Retinal pigment epithelial cell (primary cell): ENCODE results near the gene RAD21L1.

ENCODE experiments used
- DNase-seq: peaks from one replicate; pipeline ENCODE4 v3.0.0-alpha.2; 2010; ENCODE audit warnings: low read depth
- H3K4me3 ChIP-seq: 2 replicates; pipeline ENCODE4 v1.5.1; 2011; ENCODE audit warnings: mild to moderate bottlenecking, low read length, control low read depth, moderate library complexity
- CTCF ChIP-seq: conservative IDR thresholded peaks from 2 replicates; pipeline ENCODE4 v1.5.1; 2011; ENCODE audit warnings: low read depth, low read length, control low read depth, inconsistent platforms

Gene RAD21L1

GRCh38 chr20:1188347-1188746, 37.5 kb upstream of the RAD21L1 start:
- no peak overlapping the region for H3K4me3 ChIP-seq
- no peak for DNase-seq
- TF ChIP-seq CTCF: no peak

- no peak for DNase-seq
- no peak overlapping the region for H3K4me3 ChIP-seq
- TF ChIP-seq CTCF: no peak
Observed at GRCh38 chr20:1189827-1190226, 36.0 kb upstream of the RAD21L1 start.

- DNase-seq: no peak
- H3K4me3 ChIP-seq: no peak overlapping the region
- TF ChIP-seq CTCF: no peak
Observed at GRCh38 chr20:1190847-1191246, 35.0 kb upstream of the RAD21L1 start.

- no peak for TF ChIP-seq CTCF
- no peak overlapping the region for H3K4me3 ChIP-seq
- no peak for DNase-seq
Observed at GRCh38 chr20:1191299-1191698, 34.5 kb upstream of the RAD21L1 start.

- TF ChIP-seq CTCF: no peak
- DNase-seq: no peak
- no peak overlapping the region for H3K4me3 ChIP-seq
Observed at GRCh38 chr20:1195226-1195625, 30.6 kb upstream of the RAD21L1 start.

GRCh38 chr20:1196634-1197033, 29.2 kb upstream of the RAD21L1 start:
- DNase-seq: no peak
- H3K4me3 ChIP-seq: no peak overlapping the region
- no peak for TF ChIP-seq CTCF

GRCh38 chr20:1197801-1198200, 28.0 kb upstream of the RAD21L1 start:
- DNase-seq: no peak
- H3K4me3 ChIP-seq: no peak overlapping the region
- no peak for TF ChIP-seq CTCF
